GM18502 (cell line): Measurements from ENCODE around the gene PRIMA1.

Source experiments
- ATAC-seq: cut with Tn5 transposase; IDR thresholded peaks from one replicate; pipeline ENCODE4 v1.9.1; 2021; ENCODE audit warnings: mild to moderate bottlenecking; ENCODE audit not compliant: unreplicated experiment, poor library complexity

PRIMA1 gene, protein sequence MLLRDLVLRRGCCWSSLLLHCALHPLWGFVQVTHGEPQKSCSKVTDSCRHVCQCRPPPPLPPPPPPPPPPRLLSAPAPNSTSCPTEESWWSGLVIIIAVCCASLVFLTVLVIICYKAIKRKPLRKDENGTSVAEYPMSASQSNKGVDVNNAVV

DNA sequence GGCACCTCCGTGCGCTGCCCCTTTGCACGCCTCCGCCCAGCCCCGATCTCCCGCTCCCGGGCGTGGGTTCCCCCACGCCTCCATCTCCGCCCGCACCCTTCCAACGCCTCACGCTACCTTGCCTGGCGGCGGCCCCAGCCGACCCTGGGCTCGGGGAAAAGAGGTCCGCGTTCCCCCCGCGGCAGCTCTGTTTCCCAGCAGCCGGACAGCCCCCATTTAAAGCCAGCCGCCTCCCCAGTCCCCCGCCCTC lies at the start of gene PRIMA1:
TSS of gene PRIMA1 (minus strand) at position 193 of the 250 bp plus-strand sequence. CDS start 767 bp downstream, outside the sequence.
- no peak for ATAC-seq

DNA sequence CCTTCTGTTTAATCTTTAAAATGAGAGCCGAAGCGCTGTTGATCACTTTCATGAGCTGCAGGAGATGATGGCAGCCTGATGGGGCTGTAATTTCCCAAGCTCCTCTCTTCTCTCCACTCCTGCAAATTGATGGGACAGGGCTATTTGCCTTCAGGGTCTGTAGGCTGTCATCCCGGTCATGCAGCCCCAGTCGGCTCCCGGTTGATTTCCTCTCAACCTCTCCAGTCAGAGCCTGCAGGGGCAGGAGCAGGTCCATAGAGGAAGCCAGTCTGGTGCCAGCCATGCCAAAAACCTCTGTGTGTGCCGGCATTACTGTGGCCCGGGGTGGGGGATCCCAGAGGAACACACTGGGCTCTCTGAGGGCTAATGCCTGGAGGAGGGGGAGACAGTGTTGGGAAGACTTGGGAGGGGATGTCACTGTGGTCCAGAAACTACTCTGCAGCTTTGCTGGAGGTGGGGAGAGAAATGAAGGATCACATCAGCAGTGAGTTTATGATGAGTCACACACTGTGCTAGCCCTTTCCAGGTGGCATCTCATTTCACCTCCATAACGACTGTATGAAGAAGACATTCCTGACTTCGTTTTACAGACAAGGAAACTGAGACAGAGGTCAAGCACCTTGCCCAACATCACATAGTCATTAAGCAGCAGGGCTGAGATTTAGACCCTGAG lies 46.5 kb upstream of the PRIMA1 start:
- ATAC-seq = no peak

DNA sequence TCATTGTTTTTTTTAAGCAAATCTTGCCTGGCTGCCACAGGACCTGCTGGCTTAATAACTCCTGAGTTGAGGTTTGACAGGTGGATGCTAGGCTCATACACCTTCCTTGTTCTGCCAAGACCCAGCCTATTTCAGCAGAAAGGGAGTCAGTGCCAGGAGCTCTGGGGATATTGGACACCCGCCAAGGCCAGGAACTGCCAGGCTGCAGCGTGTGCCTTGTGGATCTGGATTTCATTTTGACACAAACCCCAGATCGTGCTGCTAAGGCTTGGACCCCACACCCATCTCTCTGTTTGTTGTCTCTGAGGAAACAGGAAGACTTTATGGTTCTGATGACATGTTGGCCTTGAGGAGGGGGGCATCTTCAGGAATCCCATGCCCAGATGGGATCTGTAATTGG lies 44.4 kb upstream of the PRIMA1 start:
- no peak for ATAC-seq

DNA sequence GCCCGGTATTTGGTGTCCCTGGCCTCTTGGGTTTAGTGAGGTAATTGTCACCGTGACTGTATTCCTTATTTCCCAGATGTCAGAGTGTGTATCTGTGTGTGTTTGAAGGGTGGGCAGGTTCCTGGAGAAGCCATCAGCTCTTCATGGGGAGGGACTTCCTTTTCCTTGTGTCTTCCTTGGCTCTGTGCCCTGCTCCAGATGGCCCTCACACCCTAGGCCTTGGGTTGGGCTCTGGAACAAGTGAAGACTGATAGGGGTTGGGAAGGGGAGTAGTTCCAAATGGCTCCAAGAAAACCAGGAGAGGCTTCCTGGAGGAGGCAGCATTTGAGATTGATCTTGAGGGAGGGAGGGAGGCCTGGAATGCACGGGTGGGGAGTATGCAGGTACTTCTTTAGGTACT lies 43.8 kb upstream of the PRIMA1 start:
- no peak for ATAC-seq

DNA sequence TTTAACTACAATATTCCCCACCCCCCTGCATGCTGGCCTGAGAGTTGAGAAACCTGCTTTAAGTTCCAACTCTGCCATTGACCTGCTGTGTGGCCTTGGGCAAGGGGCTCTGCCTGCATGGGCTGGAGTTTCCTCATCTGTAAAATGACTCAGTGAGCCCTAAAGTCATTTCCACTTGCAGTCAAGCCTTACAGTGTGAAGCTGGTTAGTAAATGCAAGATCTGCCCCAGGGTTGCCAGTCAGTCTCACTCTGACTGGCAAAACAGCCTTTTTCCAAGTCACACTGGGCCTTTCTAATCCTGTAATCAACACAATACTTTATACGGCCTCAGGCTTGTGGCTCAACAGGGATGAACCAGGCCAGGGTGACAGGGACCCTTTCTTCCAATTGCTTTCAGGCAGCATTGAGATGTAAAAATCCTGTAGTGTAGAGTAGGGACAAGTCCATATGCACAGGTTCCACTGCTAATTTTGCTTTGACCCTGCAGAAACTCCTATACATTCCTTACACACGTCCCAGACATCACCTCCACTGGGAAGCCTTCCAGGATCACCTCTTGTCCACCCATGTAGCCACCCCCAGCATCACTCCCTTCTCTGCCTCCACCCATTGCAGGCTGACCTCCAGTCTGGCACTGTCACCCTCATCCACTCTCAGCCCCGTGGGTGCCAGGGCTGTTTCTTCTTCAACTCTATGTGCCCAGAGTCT lies 42.6 kb upstream of the PRIMA1 start:
- no peak for ATAC-seq

DNA sequence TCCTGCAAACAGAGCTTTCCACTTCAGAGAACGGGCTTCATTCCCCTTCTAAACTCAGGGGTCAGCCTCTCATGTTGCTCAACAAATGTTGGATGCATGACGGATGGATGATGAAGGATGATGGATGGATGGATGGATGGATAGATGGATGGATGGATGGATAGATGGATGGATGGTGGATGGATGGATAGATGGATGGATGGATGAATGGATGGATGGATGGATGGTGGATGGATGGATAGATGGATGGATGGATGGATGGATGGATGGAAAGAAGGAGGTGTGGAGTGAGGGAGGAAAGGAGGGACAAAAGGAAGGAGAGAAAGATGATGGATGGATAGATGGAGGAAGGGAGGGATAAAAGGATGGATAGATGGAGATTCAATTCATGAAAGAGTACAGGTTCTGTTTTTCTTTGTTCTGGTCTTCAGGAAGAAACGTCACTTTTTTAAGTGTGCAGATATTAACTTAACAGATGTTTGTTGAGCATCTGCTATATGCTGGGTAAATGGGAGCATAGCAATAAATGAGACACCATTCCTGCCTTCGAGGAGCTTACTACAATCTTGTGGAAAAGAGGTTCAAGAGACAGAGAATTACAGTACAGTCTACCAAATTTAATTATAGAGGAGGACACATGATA lies 41.7 kb upstream of the PRIMA1 start:
- ATAC-seq = no peak

DNA sequence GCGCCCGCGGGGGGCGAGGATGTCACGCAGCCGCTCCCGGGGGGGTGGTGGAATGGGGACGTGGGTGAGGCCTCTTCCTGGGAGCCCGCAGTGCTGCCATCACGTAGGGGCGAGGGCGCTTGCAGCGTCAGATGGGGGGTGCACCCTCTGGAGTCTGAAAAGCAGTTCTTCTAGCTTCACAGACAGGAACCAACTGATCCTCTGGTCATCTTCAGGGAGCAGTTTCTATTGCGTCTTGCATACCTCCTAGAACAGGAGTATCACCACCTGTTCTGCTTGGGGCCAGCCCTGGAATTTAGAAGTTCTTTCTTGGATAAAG lies 36.9 kb upstream of the PRIMA1 start:
- ATAC-seq = no peak

DNA sequence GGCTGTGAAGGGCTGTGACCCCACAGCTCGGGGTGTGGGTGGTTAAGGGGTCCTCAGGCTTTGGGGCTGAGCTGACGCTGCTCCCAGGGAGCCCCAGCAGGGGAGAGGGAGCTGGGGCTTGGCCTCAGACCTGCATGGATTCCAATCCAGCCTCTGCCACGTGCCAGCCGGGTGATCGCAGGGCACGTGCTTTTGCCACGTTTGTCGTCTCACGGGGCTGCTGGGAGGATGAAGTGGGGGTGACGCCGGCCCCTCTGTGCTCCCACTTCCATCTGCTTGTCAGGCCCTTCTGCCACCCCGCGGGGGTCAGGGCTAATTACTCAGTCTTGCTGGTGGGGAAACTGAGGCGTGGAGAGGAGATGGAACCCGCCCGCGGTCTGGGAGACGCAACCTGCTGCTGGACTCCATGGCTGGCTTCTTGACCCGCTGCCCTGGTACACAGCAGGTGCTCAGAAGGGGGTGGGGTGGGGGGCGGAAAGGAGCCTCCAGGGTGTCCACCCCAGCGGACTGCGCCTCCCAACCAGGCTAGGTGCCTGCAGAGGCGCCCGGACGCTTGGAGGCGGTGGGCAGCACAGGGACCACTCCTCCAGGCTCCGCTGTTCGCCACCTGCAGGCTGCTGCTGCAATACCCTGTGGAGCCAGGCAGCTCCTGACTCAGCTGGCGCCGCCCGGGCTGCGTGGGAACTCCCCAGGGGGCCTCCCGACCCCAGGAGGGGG lies 36.4 kb upstream of the PRIMA1 start:
- no peak for ATAC-seq

DNA sequence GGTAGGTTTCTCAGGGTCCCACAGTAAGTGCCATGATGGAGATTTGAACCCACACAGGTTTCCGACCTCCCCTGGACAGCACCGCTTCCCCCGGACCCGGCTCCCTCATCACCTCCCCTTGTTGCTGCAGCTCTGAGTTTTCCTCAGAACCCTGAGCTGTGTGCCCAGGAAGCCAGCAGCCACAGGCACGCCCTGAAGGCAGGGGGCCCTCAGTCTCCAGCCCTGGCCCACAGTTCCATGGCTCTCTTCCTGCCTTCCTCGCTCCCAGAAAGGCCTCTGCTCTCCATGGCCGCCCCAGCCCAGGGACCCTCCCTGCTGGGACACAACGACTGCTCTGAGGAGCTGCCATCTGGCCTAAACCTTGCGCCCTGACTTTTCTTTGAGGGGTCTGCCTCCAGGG lies 35.8 kb upstream of the PRIMA1 start:
- ATAC-seq = no peak

DNA sequence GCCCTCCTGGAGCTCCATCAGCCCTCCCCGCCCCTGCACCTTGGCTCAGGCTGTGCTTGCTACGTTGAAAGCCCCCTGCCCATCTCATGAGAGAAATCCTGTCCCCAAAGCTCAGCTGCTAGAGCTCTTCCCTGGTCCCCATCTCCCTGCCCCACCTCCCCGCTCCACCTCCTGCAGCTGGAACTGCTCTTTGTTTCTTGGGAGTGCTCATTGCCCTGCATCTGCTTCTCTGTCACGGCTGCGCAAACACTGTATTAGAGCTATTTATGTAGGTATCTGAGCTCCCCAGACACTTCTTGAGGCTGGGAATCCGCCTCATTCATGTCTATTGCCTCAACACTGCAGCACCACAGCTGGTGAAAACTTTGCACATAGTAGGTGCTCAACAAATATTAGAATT lies 32.8 kb upstream of the PRIMA1 start:
- no peak for ATAC-seq

DNA sequence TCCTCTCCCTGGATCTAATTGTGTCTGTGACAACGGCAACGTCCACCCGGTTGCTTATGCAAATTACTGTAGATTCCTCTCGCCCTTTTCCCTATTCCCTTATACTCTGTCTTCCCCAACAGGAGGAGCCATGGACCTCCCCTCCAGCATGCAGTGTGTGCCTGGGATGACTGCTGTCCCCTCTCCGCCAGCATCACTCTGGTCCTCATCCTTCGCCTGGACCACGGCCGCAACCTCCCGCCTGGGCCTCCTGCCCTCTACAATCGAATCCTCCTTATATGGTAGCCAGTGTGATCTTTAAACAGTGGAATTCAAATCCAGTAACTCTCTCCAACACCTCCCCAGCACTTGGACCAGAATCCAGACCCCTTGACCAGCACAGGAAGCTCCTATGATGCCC lies 30.6 kb upstream of the PRIMA1 start:
- no peak for ATAC-seq

DNA sequence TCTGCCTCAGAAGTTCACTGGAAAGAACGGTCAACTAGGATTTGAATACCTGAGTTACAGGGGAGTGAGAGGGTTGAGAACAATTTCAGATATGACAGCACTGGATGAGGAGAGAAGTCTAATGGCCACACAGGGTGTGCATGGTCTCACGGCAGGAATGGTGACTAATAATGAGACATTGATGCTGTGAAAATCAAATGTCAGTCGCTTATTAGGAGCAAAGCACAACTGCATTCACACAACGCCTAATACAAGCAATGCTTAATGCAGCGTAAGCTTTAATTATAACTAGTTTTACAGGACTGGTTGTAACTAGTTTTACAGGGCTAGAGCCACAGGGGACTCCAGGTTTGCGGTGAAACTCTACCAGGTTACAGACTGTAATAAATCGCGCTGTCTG lies 23.4 kb upstream of the PRIMA1 start:
- no peak for ATAC-seq

DNA sequence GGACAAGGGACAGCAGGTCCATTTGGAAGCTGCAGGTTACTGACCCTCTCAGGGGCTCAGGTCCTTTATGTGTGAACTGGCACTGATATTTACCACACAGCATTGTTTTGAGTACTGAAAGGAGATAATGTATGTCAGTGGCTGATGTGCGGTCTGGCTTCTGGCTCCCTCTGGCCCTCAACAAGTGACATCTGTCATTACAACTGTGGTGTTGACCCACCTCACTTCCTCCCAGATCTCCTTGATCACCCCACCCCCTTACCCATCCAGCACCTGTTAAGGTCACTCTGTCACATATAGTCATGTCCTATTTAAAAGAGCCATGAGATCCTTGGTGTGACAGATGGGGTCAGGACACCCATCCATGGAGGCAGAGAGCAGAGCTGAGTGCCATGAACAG lies 22.7 kb upstream of the PRIMA1 start:
- no peak for ATAC-seq

DNA sequence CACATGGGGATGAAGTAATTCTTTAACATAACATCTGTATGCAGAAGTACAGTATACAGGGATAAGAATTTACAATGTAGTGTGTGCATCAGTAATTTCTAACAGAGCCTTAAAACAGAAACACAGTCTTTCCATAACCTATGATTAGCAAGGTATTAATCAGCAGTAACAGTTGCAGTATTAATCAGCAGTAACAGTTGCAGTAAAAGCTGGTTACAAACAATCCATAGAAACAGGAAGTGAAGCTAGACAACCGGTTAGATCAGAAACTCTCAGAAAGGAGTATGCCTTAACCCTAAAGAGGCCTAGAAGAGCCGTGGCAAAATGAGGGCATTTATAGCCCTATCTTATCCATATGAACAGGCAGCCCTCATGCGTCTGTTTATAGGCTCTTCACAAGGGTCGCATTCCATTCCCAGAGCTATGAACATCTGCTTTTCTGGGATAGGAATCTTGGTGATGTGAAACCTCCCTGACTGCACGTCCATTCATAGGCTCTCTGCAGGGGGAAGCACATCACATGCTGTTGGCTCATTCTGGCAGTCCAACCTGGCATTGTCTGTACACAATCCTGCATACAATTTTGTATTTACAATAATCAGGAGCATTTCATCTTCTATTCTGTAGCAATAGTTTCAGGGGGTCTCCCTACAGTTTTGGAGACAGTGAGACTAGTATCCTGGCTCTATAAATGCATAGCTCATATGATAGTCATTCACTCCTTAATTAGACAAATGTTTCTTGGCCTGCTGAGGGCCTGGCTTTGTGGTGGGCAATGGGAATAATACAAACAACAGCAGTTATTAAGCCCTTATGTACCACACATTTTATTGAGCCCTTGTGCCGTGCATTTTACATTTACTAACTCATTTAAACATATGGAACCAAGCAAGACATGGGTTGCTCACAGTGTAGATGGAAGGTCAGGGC lies 21.5 kb upstream of the PRIMA1 start:
- peak; percentile 84 for ATAC-seq

DNA sequence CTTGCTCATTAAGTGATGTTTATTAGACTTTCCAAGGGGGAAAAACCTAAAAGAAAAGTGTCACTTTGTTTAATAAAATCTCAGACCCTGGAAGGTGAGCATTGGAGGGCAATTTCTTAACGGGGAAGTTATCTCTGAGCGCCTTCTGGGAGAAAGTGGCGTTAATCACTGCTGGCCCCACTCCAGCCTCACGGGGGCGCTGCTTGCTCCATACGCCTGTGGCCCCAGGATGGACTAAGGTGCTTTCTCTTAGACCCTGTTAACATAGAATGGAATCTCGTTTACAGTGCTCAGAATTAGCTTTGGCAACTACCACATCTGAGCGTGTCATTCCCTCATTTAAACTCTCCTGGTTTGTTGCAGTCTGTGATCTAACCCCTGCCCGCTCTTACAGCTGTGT lies 16.4 kb upstream of the PRIMA1 start:
- ATAC-seq = no peak

DNA sequence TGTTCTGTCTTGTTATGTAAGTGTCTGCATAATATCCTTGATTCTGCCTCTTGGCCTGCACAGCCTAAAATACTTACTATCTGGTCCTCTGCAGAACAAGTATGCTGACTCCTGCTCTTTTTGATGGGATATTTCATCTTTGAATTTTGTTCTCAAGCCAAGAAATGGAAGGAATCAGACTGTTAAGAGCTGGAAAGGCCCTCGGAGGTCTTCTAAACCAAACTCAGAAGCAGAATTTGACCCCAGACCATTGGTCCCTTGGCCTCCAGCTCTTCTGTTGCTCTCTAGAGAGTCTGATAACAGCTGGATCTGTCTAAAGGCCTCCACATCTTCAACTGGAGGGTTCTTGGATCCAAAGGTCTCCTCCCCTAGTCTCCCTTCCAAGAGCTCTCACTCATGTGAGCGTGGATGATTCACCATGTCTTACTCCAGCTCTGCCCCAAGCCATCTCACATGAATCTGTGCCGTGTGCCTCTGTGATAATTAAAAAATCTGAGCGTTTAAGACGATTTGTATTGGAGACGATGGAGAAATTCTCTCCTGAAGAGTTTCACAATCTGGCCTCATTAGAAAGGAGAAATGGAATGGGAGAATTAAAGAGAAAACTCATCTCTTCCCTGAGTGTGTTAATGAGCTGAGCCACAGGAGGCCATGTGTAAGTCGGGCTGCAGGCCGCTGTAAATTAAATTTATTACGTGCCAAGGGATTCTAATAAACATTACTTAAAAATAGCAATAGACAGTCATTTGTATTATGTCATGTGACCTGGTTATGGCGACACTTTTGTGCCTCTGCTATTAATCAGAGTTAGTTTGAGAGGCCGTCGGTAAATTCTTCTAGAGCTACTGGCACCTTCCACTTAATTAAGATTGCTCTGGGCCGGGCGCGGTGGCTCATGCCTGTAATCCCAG lies 15.4 kb upstream of the PRIMA1 start:
- ATAC-seq = no peak

DNA sequence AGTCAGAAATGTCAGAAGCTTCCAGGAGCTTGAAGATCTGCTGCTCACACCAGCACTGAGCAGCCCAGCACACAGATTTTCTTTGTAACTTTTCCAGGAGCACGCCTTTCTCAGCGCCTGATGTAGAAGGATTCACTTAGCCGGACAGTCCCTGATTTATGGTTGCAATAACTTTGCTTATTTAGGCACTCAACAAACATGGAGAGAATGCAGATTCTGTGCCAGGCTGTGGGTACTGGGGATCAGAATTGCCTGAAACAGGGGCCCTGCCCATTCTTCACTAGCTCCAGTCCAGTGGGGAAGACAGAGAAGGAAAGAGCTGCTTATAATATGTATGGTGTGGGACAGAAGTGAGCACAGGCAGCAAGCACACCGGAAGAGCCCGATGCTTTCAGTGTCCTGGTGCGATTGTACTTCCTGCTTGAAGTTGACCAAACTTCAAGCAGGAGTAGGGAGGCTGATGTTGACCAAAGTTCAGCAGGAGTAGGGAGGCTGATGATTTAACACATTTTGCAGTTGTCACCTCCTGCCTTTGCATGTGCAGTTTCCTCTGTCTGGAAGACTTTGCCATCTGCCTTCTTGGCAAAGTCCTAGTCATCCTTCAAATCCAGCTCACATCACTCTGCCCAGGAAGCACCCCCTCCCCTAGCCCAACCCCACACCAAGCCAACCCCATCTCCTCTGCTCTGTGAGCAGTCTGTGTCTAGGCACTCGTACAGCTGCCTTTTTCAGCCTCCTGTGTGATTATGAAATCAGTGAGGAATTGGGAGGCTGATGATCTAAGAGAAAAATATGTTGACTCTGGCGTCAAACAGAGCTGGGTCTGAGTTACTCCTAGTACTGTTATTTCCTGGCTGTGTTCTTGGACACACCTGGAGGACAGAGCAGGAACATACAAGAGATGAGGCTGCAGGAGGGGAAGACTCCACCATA lies 12.0 kb upstream of the PRIMA1 start:
- no peak for ATAC-seq

DNA sequence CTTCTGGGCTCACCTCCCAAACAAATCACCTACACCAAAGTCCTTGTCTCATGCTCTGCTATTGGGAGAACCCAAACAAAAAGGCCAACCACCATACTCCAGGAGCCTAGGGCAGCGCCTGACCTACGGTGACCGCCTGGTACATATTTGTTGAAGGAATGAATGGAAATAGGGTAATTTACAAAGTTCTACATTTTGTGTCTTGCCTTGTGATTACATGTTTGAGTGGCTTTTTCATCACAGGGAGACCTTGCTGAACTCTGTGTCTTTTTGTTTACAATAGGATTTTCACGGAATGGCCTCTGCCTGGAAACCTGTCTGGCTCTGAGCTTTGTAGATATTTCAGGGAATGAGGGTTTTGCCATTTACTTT lies 11.3 kb upstream of the PRIMA1 start:
- ATAC-seq = no peak
